NCI-H187 (cell line): ENCODE results near the gene CBX8.

Experiments
- DNase-seq, 2 experiments: peaks; one replicate each; lab custom pipeline; 2025; lab: John Stamatoyannopoulos, UW

The CBX8 gene

GRCh38 chr17:79796763-79797491 is at the start of gene CBX8:
Gene CBX8, minus strand, starts transcription at chr17:79797077. Its CDS starts 79 bp downstream, at chr17:79796998.
- peak; percentile 96 to 99 for DNase-seq

- no peak for DNase-seq
Measured at GRCh38 chr17:79845601-79845949, 48.7 kb upstream of the CBX8 start.

- peak in 1 of 2 experiments; percentile 24 for DNase-seq
Measured at GRCh38 chr17:79844869-79845600, 48.2 kb upstream of the CBX8 start.

- no peak for DNase-seq
Measured at GRCh38 chr17:79843816-79844800, 47.2 kb upstream of the CBX8 start.

GRCh38 chr17:79843474-79843815 is 46.6 kb upstream of the CBX8 start:
- DNase-seq: no peak

GRCh38 chr17:79842656-79843473 is 46.0 kb upstream of the CBX8 start:
- DNase-seq: no peak

- no peak for DNase-seq
Measured at GRCh38 chr17:79842136-79842655, 45.3 kb upstream of the CBX8 start.

GRCh38 chr17:79841369-79842135 is 44.7 kb upstream of the CBX8 start:
- no peak for DNase-seq

GRCh38 chr17:79840989-79841286 is 44.1 kb upstream of the CBX8 start:
- DNase-seq: no peak

GRCh38 chr17:79840269-79840988 is 43.6 kb upstream of the CBX8 start:
- no peak for DNase-seq

GRCh38 chr17:79839356-79840268 is 42.7 kb upstream of the CBX8 start, which contains the start of gene CBX4:
Gene CBX4, minus strand, starts transcription at chr17:79839440. Its CDS starts 189 bp downstream, at chr17:79839251.
- peak; percentile 78 to 88 for DNase-seq

GRCh38 chr17:79838522-79839274 is 41.8 kb upstream of the CBX8 start:
- peak in 1 of 2 experiments; percentile 62 for DNase-seq

- no peak for DNase-seq
Measured at GRCh38 chr17:79837888-79838521, 41.1 kb upstream of the CBX8 start.

GRCh38 chr17:79836972-79837887 is 40.4 kb upstream of the CBX8 start:
- no peak for DNase-seq

GRCh38 chr17:79836510-79836971 is 39.7 kb upstream of the CBX8 start:
- no peak for DNase-seq

- peak; percentile 81 to 96 for DNase-seq
Measured at GRCh38 chr17:79835953-79836509, 39.2 kb upstream of the CBX8 start.
